Esophagus squamous epithelium (tissue), 5 donors: ENCODE measurements around the gene QSER1. TPM values are rescaled to one million over a fixed set of nuclear protein-coding genes. Genes with fewer than 3 reads are reported as not detected.

Experiments
- DNase-seq: peaks from one replicate; lab custom pipeline; 2025; lab: John Stamatoyannopoulos, UW
- H3K27ac ChIP-seq, 4 donors: fragments of 200-600 bp; sonication (generic); one replicate each; pipeline ENCODE4 v1.5.1; 2016 to 2019; ENCODE audit warnings: mild to moderate bottlenecking in 1 of 4
- H3K27me3 ChIP-seq, 4 donors: fragments of 200-600 bp; sonication (generic); 1 replicate in 3 of 4; 2 replicates in 1 of 4; pipeline versions ENCODE4 v1.5.1 to v1.6.0; 2017 to 2021; ENCODE audit warnings: antibody characterized with exemption in 1 of 4
- H3K36me3 ChIP-seq, 3 donors: fragments of 200-600 bp; sonication (generic); one replicate each; pipeline ENCODE4 v1.5.1; 2016 to 2019
- H3K4me1 ChIP-seq, 3 donors: fragments of 200-600 bp; sonication (generic); one replicate each; pipeline ENCODE4 v1.5.1; 2017 to 2019
- H3K4me3 ChIP-seq, 4 donors: fragments of 200-600 bp; sonication (generic); 1 replicate in 3 of 4; 2 replicates in 1 of 4; pipeline ENCODE4 v1.5.1; 2016 to 2019; ENCODE audit warnings: mild to moderate bottlenecking in 2 of 4, moderate library complexity in 1 of 4
- H3K9me3 ChIP-seq, 3 donors: fragments of 200-600 bp; sonication (generic); one replicate each; pipeline ENCODE4 v1.5.1; 2016 to 2019
- CTCF ChIP-seq, 6 experiments: fragments of 450-650 bp in 4 of 6; fragments of 200-600 bp in 2 of 6; sonication (generic) in 2 of 6; IDR thresholded peaks; one replicate each; pipeline ENCODE4 v1.5.1; 2016 to 2019; ENCODE audit warnings: antibody characterized with exemption in 6 of 6, mild to moderate bottlenecking in 4 of 6, moderate library complexity in 4 of 6
- POLR2A ChIP-seq, 4 donors: fragments of 450-650 bp; IDR thresholded peaks; one replicate each; pipeline ENCODE4 v1.6.1; 2017; ENCODE audit warnings: antibody characterized with exemption in 4 of 4, mild to moderate bottlenecking in 4 of 4, moderate library complexity in 3 of 4
- WGBS, 2 donors: methylation state at CpG; one replicate each; pipeline ENCODE4 v1.1.5; 2018; 5-methylcytosine and 5-hydroxymethylcytosine counted together
- intact Hi-C: fragments of 100-400 bp; cut with DNase I; formaldehyde crosslinking; loops from one replicate; pipeline ENCODE4 v1.15.0; 2022
- total RNA-seq, 4 donors: library from RNA; depleted of rRNA; stranded (reverse); fragments of >200 nt; gene quantifications; one replicate each; pipeline ENCODE4 v1.1.0, GENCODE V29; 2016
- donor health status: DM: yes; HTN: yes; CAD: no.

The QSER1 gene
- total RNA-seq, 4 donors from 2014 or later: 26.7 to 43.5 (median 33.3) TPM

- H3K4me3 ChIP-seq: peak overlapping the region; percentile 71 to 97 (median 89)
- no peak for DNase-seq
- H3K4me1 ChIP-seq: peaks cover 3 to 55% (median 24%) of the 10 kb centered on the region in 3 donors
- no peaks in the 10 kb centered on the region for H3K36me3 ChIP-seq
- intact Hi-C loops: no loop called here
- no peak for TF ChIP-seq CTCF (IDR thresholded peaks at IDR 0.05)
- peak in 2 of 4 donors; percentile 15 to 61 for TF ChIP-seq POLR2A (IDR thresholded peaks at IDR 0.05)
- WGBS, 2 donors: 4 to 5% methylated on average over 14 of the region's 14 CpGs
- H3K9me3 ChIP-seq: no peaks in the 10 kb centered on the region
- H3K27ac ChIP-seq: peak overlapping the region; percentile 91 to 96 (median 94)
- no peaks in the 10 kb centered on the region for H3K27me3 ChIP-seq
Observed at GRCh38 chr11:32894149-32894827, 1.7 kb downstream of the QSER1 start.

- Histone ChIP-seq H3K4me1 (peaks cover 3 to 59% (median 24%) of the 10 kb centered on the region in 3 donors), H3K9me3 (no peaks in the 10 kb centered on the region), H3K36me3 (no peaks in the 10 kb centered on the region), H3K27ac (peak overlapping the region; percentile 91 to 96 (median 94)), H3K27me3 (no peaks in the 10 kb centered on the region), H3K4me3 (peak overlapping the region in 2 of 4 donors; percentile 71 to 97)
- WGBS, 2 donors: 50 to 66% methylated on average over 3 of the region's 3 CpGs
- intact Hi-C loops: no loop called here
- no peak for TF ChIP-seq CTCF (IDR thresholded peaks at IDR 0.05)
- no peak for DNase-seq
Observed at GRCh38 chr11:32894921-32895320, 2.3 kb downstream of the QSER1 start.

- H3K4me3 ChIP-seq: no peak overlapping the region
- TF ChIP-seq POLR2A (IDR thresholded peaks at IDR 0.05): no peak
- no peak for TF ChIP-seq CTCF (IDR thresholded peaks at IDR 0.05)
- no peaks in the 10 kb centered on the region for H3K27me3 ChIP-seq
- peaks cover 3 to 64% (median 24%) of the 10 kb centered on the region in 3 donors for H3K4me1 ChIP-seq
- WGBS, 2 donors: 48 to 64% methylated on average over 1 of the region's 1 CpG
- no peaks in the 10 kb centered on the region for H3K36me3 ChIP-seq
- DNase-seq: no peak
- intact Hi-C loops: no loop called here
- H3K27ac ChIP-seq: peak overlapping the region in 1 of 4 donors; percentile 96
- H3K9me3 ChIP-seq: no peaks in the 10 kb centered on the region
Observed at GRCh38 chr11:32895471-32895870, 2.9 kb downstream of the QSER1 start.

- intact Hi-C loops: no loop called here
- no peak overlapping the region for H3K27ac ChIP-seq
- TF ChIP-seq CTCF (IDR thresholded peaks at IDR 0.05) (no peak), POLR2A (IDR thresholded peaks at IDR 0.05) (no peak)
- 79 to 84% methylated on average over 1 of the region's 1 CpG for WGBS, 2 donors
- no peaks in the 10 kb centered on the region for H3K36me3 ChIP-seq
- peaks cover 0 to 69% (median 28%) of the 10 kb centered on the region in 3 donors for H3K4me1 ChIP-seq
- DNase-seq: no peak
- H3K27me3 ChIP-seq: no peaks in the 10 kb centered on the region
- no peaks in the 10 kb centered on the region for H3K9me3 ChIP-seq
- H3K4me3 ChIP-seq: no peak overlapping the region
Observed at GRCh38 chr11:32897103-32897502, 4.5 kb downstream of the QSER1 start.

GRCh38 chr11:32899438-32899837 lies 6.8 kb downstream of the QSER1 start:
- no peak overlapping the region for H3K4me3 ChIP-seq
- no peaks in the 10 kb centered on the region for H3K9me3 ChIP-seq
- H3K27me3 ChIP-seq: no peaks in the 10 kb centered on the region
- no peak overlapping the region for H3K27ac ChIP-seq
- peaks cover 0 to 85% (median 30%) of the 10 kb centered on the region in 3 donors for H3K4me1 ChIP-seq
- intact Hi-C loops: no loop called here
- H3K36me3 ChIP-seq: no peaks in the 10 kb centered on the region
- DNase-seq: no peak
- no peak for TF ChIP-seq CTCF (IDR thresholded peaks at IDR 0.05)
- TF ChIP-seq POLR2A (IDR thresholded peaks at IDR 0.05): no peak
